Epithelial cell of esophagus (primary cell): ENCODE results near the gene JAK1.
"Not testable (repeated sequence)": the region's sequence is repeated elsewhere in the genome, so short reads cannot be mapped to it uniquely, and the experiment has no call there.

Source experiments
- DNase-seq: peaks from one replicate; pipeline ENCODE4 v3.0.0; 2010; ENCODE audit warnings: low read depth
- H3K4me3 ChIP-seq: 2 replicates; pipeline ENCODE4 v1.5.1; 2011; ENCODE audit warnings: mild to moderate bottlenecking, low read length, control low read depth
- CTCF ChIP-seq: IDR thresholded peaks from 2 replicates; pipeline ENCODE4 v1.5.1; 2011; ENCODE audit warnings: low read depth, mild to moderate bottlenecking, low read length, control low read depth, inconsistent platforms; ENCODE audit not compliant: insufficient read depth; ENCODE audit errors: missing control alignments

Gene JAK1

GRCh38 chr1:65003316-65003664 lies 36.9 kb upstream of the JAK1 start:
- no peak for TF ChIP-seq CTCF
- no peak for DNase-seq
- H3K4me3 ChIP-seq = peak overlapping the region; percentile 59

- peak overlapping the region; percentile 59 for H3K4me3 ChIP-seq
- no peak for TF ChIP-seq CTCF
- peak; percentile 89 for DNase-seq
Measured at GRCh38 chr1:65002508-65003315, 36.4 kb upstream of the JAK1 start.

- DNase-seq = no peak
- TF ChIP-seq CTCF = no peak
- H3K4me3 ChIP-seq = peak overlapping the region; percentile 59
Measured at GRCh38 chr1:65002156-65002507, 35.8 kb upstream of the JAK1 start.

- no peak for TF ChIP-seq CTCF
- peak overlapping the region; percentile 59 for H3K4me3 ChIP-seq
- DNase-seq = no peak
Measured at GRCh38 chr1:65001231-65001792, 35.0 kb upstream of the JAK1 start.

GRCh38 chr1:64998425-64998948 lies 32.1 kb upstream of the JAK1 start:
- H3K4me3 ChIP-seq, DNase-seq: not testable (repeated sequence)

- no peak for DNase-seq
- no peak for TF ChIP-seq CTCF
- no peak overlapping the region for H3K4me3 ChIP-seq
Measured at GRCh38 chr1:64996541-64997257, 30.4 kb upstream of the JAK1 start.

- no peak for TF ChIP-seq CTCF
- DNase-seq = peak; percentile 60
- no peak overlapping the region for H3K4me3 ChIP-seq
Measured at GRCh38 chr1:64995316-64995715, 29.0 kb upstream of the JAK1 start.
